ENCODE measurements around the gene NFIB. TPM values are rescaled to one million over a fixed set of nuclear protein-coding genes. Genes with fewer than 3 reads are reported as not detected.

The NFIB gene
- total and polyA plus RNA-seq, 2 of the 13 experiments (the other 11 are each of a cell fraction or from before 2014, with no cell fraction given): 0.98 to 4.6 TPM

DNA sequence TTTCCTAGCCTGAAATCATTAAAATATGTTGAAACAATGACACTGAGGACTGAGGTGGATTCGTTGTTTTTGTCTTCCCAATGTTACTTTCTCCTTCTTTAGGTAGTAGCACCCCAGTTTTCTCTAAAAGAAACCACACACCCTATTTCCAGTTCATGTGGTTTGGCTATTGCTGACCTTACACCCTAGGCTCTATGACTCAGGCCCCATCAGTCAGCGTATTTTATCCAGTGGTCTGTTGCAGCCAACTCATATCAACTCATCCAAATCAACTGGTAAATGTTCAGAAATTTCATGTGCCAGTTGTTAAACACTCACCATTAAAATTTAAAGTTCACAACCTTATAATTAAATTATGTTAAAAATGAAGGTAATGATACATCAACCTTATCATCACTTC lies 44.6 kb upstream of the NFIB start (continued):
- TF ChIP-seq ZNF18 (CRISPR knock-in tag; IDR thresholded peaks at IDR 0.05; ENCODE audit: insufficient replicate concordance) (no peak), TMF1 (CRISPR knock-in tag; IDR thresholded peaks at IDR 0.05; ENCODE audit: low read depth) (no peak)

DNA sequence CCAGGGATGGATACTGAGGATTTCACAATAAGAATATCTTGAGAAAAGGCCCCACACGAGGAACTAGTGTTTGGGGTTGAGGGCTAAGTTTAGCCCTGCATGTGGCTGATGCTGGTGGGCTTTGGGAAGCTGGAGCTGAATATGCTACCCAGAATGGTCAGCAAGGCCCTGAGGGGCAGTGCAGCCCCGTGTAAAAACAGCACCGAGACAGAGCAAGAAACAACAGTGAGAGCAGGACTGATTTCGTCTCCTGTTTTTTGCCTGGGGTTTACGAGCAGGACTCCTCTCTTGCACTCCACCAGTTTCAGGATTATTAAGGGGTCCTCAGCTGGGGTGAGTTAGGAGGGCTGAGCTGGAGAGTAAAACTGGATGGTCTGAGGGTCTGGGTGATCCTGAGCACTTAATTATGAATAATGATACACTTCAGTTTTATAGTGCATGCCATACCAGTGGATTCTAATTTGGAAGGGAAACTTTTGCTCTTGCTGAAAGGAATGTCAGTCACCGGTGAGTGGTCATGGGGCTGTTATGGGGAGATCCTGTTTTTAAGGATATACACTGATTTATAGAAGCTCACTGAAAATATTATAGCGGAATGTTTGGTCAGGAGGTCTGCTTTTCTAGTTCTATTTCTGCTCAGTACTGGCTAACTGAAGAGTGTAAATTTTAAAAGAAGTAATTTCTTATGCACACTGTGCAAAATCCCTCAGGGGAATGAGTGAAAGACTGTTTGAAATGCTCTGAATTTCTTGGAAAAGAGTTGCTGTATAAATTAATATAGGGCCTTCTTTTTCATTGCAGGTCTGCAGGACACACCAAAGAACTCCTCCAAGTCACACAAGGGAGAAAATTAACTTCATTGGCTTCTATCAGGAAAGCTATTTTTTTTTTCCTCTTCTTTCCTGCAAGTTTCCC lies 42.7 kb upstream of the NFIB start:
- Histone ChIP-seq H3K27me3 (ENCODE audit: control insufficient read depth in 1 of 2, insufficient read depth in 2 of 2, low read length in 2 of 2) (peaks cover 0 to 15% of the 10 kb centered on the region in 2 experiments; a peak in 3 of 5 replicates), H3K4me3 (replicated peaks in 1 of 3; ENCODE audit: insufficient read depth in 1 of 3, low read depth in 2 of 3, low read length in 3 of 3) (no peak overlapping the region), H3K27ac (ENCODE audit: extremely low read length, insufficient read depth, low read length) (no peak overlapping the region), H3K4me1 (ENCODE audit: insufficient read depth, low read length) (peaks cover 13% of the 10 kb centered on the region), H3K79me2 (ENCODE audit: insufficient read depth, low read length) (no peaks in the 10 kb centered on the region), H3K36me3 (replicated peaks in 1 of 2; ENCODE audit: control insufficient read depth in 1 of 2, insufficient read depth in 2 of 2, low read length in 2 of 2) (no peaks in the 10 kb centered on the region), H3K9me3 (ENCODE audit: low read length) (no peaks in the 10 kb centered on the region), H2AFZ (ENCODE audit: low read length) (peak overlapping the region; percentile 3), H4K20me1 (ENCODE audit: insufficient read depth, low read length) (no peaks in the 10 kb centered on the region), H3K4me2 (ENCODE audit: low read depth, low read length) (no peak overlapping the region), H3K9ac (ENCODE audit: insufficient read depth, low read depth, low read length) (no peak overlapping the region)
- no TSS peak for BruUV-seq (replicated peaks)
- intact Hi-C loops (cut with micrococcal nuclease; ENCODE audit: unreplicated experiment): no loop called here
- TF ChIP-seq, protein P1, sequence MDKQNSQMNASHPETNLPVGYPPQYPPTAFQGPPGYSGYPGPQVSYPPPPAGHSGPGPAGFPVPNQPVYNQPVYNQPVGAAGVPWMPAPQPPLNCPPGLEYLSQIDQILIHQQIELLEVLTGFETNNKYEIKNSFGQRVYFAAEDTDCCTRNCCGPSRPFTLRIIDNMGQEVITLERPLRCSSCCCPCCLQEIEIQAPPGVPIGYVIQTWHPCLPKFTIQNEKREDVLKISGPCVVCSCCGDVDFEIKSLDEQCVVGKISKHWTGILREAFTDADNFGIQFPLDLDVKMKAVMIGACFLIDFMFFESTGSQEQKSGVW (CRISPR knock-in tag; IDR thresholded peaks at IDR 0.05; ENCODE audit: borderline replicate concordance): no peak
- TF ChIP-seq CEBPB (IDR thresholded peaks at IDR 0.05; ENCODE audit: borderline replicate concordance, low read depth, low read length): 0 out of 2 replicates have a peak, but pooled peaks have one; percentile 24
- no peak for ATAC-seq
- in situ Hi-C loops (cut with HindIII; ENCODE audit: extremely low pct_ligation_motif_present, low pct_unique_long_range_greater_than_20kb): loop anchor here (25.0 kb wide), 3 partner anchors 544 to 1319 kb away; no protein-coding TSS in a partner anchor
- 28% methylated on average over 7 of the region's 7 CpGs for WGBS (ENCODE audit: low lambda C conversion rate)
- no peak for DNase-seq (ENCODE audit: low spot score)
- FAIRE-seq: no peak
- CTCF ChIA-PET (ENCODE audit: low intra/inter-chr PET ratio, low total read pairs): no interaction called here
- POLR2A ChIA-PET: no interaction called here

Data from HepG2 (cell line).